GM21737 (cell line): ENCODE results near the gene KIF13A.
"Not testable (repeated sequence)": the region's sequence is repeated elsewhere in the genome, so short reads cannot be mapped to it uniquely, and the experiment has no call there.

ENCODE experiments used
- ATAC-seq: cut with Tn5 transposase; IDR thresholded peaks from one replicate; pipeline ENCODE4 v1.9.1; 2021; ENCODE audit warnings: mild to moderate bottlenecking, moderate library complexity; ENCODE audit not compliant: unreplicated experiment

Gene KIF13A

GRCh38 chr6:17812311-17812710 lies 175.1 kb downstream of the KIF13A start:
- ATAC-seq, result no peak

- no peak for ATAC-seq
Observed at GRCh38 chr6:17808609-17809008, 178.8 kb downstream of the KIF13A start.

GRCh38 chr6:17807431-17807830 lies 180.0 kb downstream of the KIF13A start:
- ATAC-seq, result not testable (repeated sequence)

GRCh38 chr6:17803409-17803808 lies 184.0 kb downstream of the KIF13A start:
- ATAC-seq, result no peak

GRCh38 chr6:17798477-17799154 lies 188.8 kb downstream of the KIF13A start:
- ATAC-seq, result no peak

GRCh38 chr6:17790489-17790888 lies 196.9 kb downstream of the KIF13A start:
- no peak for ATAC-seq

- ATAC-seq, result no peak
Observed at GRCh38 chr6:17785094-17785787, 202.2 kb downstream of the KIF13A start.

- ATAC-seq, result no peak
Observed at GRCh38 chr6:17780061-17780460, 207.4 kb downstream of the KIF13A start.

GRCh38 chr6:17771609-17772008 lies 215.8 kb downstream of the KIF13A start:
- no peak for ATAC-seq

GRCh38 chr6:17768881-17769280 lies 218.6 kb downstream of the KIF13A start:
- no peak for ATAC-seq

- ATAC-seq, result no peak
Observed at GRCh38 chr6:17768388-17768787, 219.0 kb downstream of the KIF13A start.

GRCh38 chr6:17762651-17763050 lies 224.8 kb downstream of the KIF13A start:
- ATAC-seq, result no peak

- ATAC-seq, result no peak
Observed at GRCh38 chr6:17758119-17758518, 229.3 kb downstream of the KIF13A start.

GRCh38 chr6:17754254-17754653 lies 233.2 kb downstream of the KIF13A start:
- ATAC-seq, result no peak

GRCh38 chr6:17745324-17745723 lies 242.1 kb downstream of the KIF13A start:
- ATAC-seq, result not testable (repeated sequence)

- not testable (repeated sequence) for ATAC-seq
Observed at GRCh38 chr6:17744757-17745308, 242.6 kb downstream of the KIF13A start.

GRCh38 chr6:17744019-17744756 lies 243.2 kb downstream of the KIF13A start:
- no peak for ATAC-seq

- ATAC-seq, result no peak
Observed at GRCh38 chr6:17741507-17741906, 245.9 kb downstream of the KIF13A start.

- ATAC-seq, result no peak
Observed at GRCh38 chr6:17740559-17741220, 246.7 kb downstream of the KIF13A start.

GRCh38 chr6:17737704-17738252 lies 249.7 kb downstream of the KIF13A start:
- ATAC-seq, result no peak

- ATAC-seq, result not testable (repeated sequence)
Observed at GRCh38 chr6:17735311-17735710, 252.1 kb downstream of the KIF13A start.
